Mucosa of descending colon (tissue), 3 donors: ENCODE measurements around the gene MYRIP. TPM values are rescaled to one million over a fixed set of nuclear protein-coding genes. Genes with fewer than 3 reads are reported as not detected.

Experiments used
- ATAC-seq: fragments of 200-7000 bp; cut with Tn5 transposase; one replicate; pipeline ENCODE4 v1.9.1; 2020; ENCODE audit warnings: mild to moderate bottlenecking, moderate library complexity
- DNase-seq, 3 donors: peaks; one replicate each; pipeline ENCODE4 v3.0.0-alpha.2; 2020
- H3K36me3 ChIP-seq: fragments of 200-600 bp; one replicate; pipeline ENCODE4 v1.8.0; 2021; ENCODE audit warnings: low read depth, mild to moderate bottlenecking
- H3K4me1 ChIP-seq: fragments of 200-600 bp; one replicate; pipeline ENCODE4 v1.8.0; 2021; ENCODE audit warnings: low read depth, mild to moderate bottlenecking
- H3K4me3 ChIP-seq: fragments of 200-600 bp; one replicate; pipeline ENCODE4 v1.8.0; 2021; ENCODE audit warnings: mild to moderate bottlenecking
- H3K9me3 ChIP-seq: fragments of 200-600 bp; one replicate; pipeline ENCODE4 v1.8.0; 2021; ENCODE audit warnings: mild to moderate bottlenecking
- intact Hi-C, 2 donors: fragments of 100-400 bp; cut with DNase I in 1 of 2; cut with micrococcal nuclease in 1 of 2; formaldehyde crosslinking; loops; one replicate each; pipeline versions ENCODE4 v1.11.0 to v1.11.1; 2022; cut with DNase I, micrococcal nuclease
- total RNA-seq, 3 donors: library from RNA; stranded (reverse); fragmentation: NEBNext Ultra II Directional in 2 of 3; extraction: Animal tissue kit (Norgen Biotek cat#: 25700) in 2 of 3; gene quantifications; one replicate each; pipeline versions ENCODE4 v1.2.1 to v1.2.4, GENCODE V29; 2021 to 2023
- TF ChIP-seq, protein P1 (sequence below): fragments of 200-600 bp; IDR thresholded peaks from one replicate; pipeline ENCODE4 v1.8.0; 2022; ENCODE audit warnings: antibody characterized with exemption, mild to moderate bottlenecking
- donor health status: DM: no; HTN: no; CAD: no; lungs with moderate emphysema.
- donor health status: DM: no; HTN: no; CAD: no.
- donor health status: DM: no; HTN: yes; CAD: no.

Gene MYRIP
- total RNA-seq, 3 donors from 2014 or later, result 7.2 to 11.2 (median 9.9) TPM

DNA sequence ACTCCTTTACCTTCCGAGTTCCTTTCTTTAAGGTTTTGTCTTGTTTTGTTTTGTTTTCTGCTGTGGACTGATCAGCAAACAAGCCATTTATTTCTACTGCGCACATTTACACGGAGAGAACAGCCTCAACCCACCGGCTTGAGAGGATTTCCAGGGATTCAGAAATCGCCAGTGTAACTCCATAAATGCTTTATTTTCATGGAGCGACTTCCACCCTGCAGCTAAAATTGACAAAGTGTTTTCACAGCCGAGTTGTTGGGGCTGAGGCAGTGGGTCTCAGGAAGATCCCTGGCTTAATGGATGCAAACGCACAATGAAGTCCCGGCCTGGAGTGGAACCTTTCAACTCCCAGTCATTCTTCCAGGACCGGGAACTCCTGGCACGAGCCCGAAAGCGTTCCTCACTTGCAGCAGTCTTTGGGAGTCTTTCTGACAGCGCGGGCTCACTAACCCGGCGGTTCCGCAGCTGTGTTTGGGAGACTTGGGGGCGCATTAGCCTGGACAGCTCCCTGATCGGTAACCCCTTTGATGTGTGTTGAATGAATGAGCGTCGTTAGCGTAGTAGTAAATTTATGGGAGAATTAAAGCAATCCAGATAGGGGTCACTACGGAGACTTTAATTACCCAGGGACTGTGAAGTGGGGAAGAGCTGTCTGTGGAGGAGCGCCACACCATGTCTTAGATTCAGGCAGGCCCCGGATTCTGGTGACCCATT, 785 bp upstream of the MYRIP start:
- Histone ChIP-seq H3K4me1 (peaks cover 15% of the 10 kb centered on the region), H3K9me3 (no peaks in the 10 kb centered on the region), H3K36me3 (no peaks in the 10 kb centered on the region), H3K4me3 (no peak overlapping the region)
- intact Hi-C loops, result no loop called here
- TF ChIP-seq, protein P1, sequence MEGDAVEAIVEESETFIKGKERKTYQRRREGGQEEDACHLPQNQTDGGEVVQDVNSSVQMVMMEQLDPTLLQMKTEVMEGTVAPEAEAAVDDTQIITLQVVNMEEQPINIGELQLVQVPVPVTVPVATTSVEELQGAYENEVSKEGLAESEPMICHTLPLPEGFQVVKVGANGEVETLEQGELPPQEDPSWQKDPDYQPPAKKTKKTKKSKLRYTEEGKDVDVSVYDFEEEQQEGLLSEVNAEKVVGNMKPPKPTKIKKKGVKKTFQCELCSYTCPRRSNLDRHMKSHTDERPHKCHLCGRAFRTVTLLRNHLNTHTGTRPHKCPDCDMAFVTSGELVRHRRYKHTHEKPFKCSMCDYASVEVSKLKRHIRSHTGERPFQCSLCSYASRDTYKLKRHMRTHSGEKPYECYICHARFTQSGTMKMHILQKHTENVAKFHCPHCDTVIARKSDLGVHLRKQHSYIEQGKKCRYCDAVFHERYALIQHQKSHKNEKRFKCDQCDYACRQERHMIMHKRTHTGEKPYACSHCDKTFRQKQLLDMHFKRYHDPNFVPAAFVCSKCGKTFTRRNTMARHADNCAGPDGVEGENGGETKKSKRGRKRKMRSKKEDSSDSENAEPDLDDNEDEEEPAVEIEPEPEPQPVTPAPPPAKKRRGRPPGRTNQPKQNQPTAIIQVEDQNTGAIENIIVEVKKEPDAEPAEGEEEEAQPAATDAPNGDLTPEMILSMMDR, result no peak
- DNase-seq (peak; percentile 36 to 49 (median 45)), ATAC-seq (no peak)

DNA sequence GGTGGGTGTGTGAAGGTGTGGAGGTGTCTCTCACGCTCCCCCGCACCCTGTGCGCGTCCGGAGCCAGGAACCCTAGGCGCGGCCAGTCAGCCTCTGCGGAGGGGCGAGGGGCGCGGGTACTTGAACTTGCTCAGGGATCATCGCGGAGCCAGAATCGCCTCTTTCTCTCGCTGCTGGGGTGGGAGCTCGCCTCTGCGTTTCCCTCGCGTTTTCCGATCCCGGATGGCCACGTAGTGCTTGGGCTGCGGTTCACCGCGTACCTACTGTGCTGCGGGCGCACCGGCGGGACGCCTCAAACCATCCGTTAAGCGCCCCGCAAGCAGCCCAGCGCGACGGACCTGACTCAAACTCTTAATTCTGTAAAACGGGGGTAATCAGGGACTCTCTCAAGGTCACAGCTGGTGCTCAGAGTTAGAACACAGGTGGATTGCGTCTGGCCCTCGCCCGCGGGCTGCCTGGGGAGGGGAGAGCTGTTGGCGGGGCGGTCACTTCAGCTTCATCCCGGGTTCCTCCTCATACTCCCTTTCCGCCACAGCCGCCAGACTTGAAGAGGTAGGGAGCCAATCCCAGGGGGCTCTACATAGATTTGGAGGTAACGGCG, 686 bp downstream of the MYRIP start:
- TF ChIP-seq, protein P1, result no peak
- intact Hi-C loops, result no loop called here

DNA sequence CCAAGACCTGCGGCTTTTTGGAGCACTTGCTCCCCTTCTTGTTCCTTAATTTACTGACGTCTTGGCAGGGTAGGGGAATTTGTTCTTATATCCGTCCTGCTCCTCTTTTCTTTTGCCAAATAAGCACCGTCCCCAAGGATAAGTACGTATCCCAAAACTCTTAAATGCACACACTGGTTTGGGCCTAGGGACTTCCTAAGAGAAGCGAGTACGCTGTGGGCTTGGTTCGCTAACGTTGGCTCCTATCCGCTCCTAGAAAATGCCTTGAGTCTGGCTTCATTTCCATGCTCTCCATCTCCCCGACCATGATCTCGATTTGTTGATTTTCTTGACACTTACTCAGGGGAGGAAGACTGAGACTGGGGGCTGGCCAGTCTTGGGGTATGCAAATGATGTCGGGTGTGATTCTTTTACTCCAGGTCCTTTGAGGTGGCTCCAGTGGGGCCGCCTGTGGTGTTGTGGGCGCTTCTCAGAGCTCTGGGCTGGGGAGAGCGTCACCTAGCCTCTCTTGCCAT, 1.3 kb downstream of the MYRIP start:
- ATAC-seq (no peak), DNase-seq (no peak)
- TF ChIP-seq, protein P1, result no peak
- Histone ChIP-seq H3K4me3 (no peak overlapping the region), H3K9me3 (no peaks in the 10 kb centered on the region), H3K36me3 (no peaks in the 10 kb centered on the region), H3K4me1 (peaks cover 15% of the 10 kb centered on the region)
- intact Hi-C loops, result no loop called here

More for the DNA sequence above, 686 bp downstream of the MYRIP start:
- DNase-seq (peak in 2 of 3 donors; percentile 45), ATAC-seq (peak; percentile 15)
- peak overlapping the region; percentile 2 for H3K4me3 ChIP-seq
- H3K4me1 ChIP-seq, result peaks cover 15% of the 10 kb centered on the region
- no peaks in the 10 kb centered on the region for H3K36me3 ChIP-seq
- H3K9me3 ChIP-seq, result no peaks in the 10 kb centered on the region

DNA sequence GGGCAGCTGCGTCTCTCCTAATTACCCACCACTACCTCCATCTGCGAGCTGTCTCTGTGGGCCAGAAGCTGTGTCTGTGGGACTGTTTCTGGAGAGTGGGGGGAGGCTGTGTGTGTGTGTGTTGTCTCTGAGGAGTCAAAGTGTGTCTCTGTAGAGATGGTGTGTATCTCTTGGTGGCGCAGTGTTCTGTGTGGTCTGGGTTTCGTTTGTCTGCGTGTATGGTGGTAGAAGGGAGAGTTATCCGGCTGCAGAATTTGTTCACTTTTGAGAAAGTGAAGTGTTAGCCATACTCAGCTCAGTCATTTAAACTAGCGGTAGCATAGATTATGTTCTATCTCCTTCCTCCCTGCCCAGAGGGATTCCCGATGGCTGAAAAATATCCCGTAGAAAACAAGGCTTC, 2.2 kb downstream of the MYRIP start:
- DNase-seq (no peak), ATAC-seq (no peak)
- H3K4me3 ChIP-seq, result no peak overlapping the region
- H3K4me1 ChIP-seq, result peaks cover 15% of the 10 kb centered on the region
- no peaks in the 10 kb centered on the region for H3K9me3 ChIP-seq
- TF ChIP-seq, protein P1, result no peak
- H3K36me3 ChIP-seq, result no peaks in the 10 kb centered on the region
- intact Hi-C loops, result no loop called here

DNA sequence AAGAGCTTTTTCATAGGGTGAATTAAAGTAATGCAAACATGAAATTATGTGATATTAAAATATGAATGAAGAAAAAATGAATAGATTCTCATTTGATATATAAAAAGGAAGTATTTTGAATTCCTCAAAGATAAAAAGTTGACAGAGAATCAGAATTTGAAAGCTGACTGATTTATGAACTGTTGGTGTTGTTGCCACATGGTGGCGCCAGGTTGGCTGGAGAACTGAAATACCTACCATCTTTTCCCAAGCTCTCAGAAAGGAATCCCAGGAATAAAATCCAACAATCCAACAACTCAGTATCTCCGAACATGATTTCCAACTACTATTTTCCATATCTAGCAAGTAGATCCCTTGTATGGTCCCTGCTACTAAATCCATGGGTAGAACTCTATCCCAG, 3.1 kb downstream of the MYRIP start:
- H3K4me1 ChIP-seq, result peaks cover 15% of the 10 kb centered on the region
- no peaks in the 10 kb centered on the region for H3K36me3 ChIP-seq
- no peak for ATAC-seq
- intact Hi-C loops, result no loop called here
- DNase-seq, result peak in 2 of 3 donors; percentile 50 to 71
- H3K4me3 ChIP-seq, result no peak overlapping the region
- H3K9me3 ChIP-seq, result no peaks in the 10 kb centered on the region
- TF ChIP-seq, protein P1, result peak; percentile 30
